Measurements from ENCODE around the gene HARBI1. TPM values are rescaled to one million over a fixed set of nuclear protein-coding genes. Genes with fewer than 3 reads are reported as not detected.
"Not testable (repeated sequence)": the region's sequence is repeated elsewhere in the genome, so short reads cannot be mapped to it uniquely, and the experiment has no call there.

The HARBI1 gene
- total RNA-seq, 1 donor from 2014 or later, result 4.5 TPM

- no peaks in the 10 kb centered on the region for H3K36me3 Mint-ChIP-seq (ENCODE audit: low read depth)
- intact Hi-C loops (cut with micrococcal nuclease), result no loop called here
- H3K27me3 Mint-ChIP-seq (ENCODE audit: insufficient read depth), result no peaks in the 10 kb centered on the region
- no peaks in the 10 kb centered on the region for H3K9me3 Mint-ChIP-seq
- H3K4me1 Mint-ChIP-seq (ENCODE audit: low read depth), result peaks cover 7% of the 10 kb centered on the region
- no peak overlapping the region for H3K4me3 Mint-ChIP-seq
- no peak overlapping the region for H3K27ac Mint-ChIP-seq
- no peak for DNase-seq (ENCODE audit: low spot score)
These were observed 16.6 kb downstream of the HARBI1 start for GRCh38 chr11:46600194-46600960.

GRCh38 chr11:46599340-46600193, 17.5 kb downstream of the HARBI1 start:
- Mint-ChIP-seq H3K4me1 (ENCODE audit: low read depth) (peaks cover 8% of the 10 kb centered on the region), H3K9me3 (no peaks in the 10 kb centered on the region), H3K4me3 (no peak overlapping the region), H3K36me3 (ENCODE audit: low read depth) (no peaks in the 10 kb centered on the region), H3K27ac (no peak overlapping the region), H3K27me3 (ENCODE audit: insufficient read depth) (no peaks in the 10 kb centered on the region)
- no peak for DNase-seq (ENCODE audit: low spot score)
- intact Hi-C loops (cut with micrococcal nuclease), result loop anchor here (10.0 kb wide), 1 partner anchor 365 kb away; no protein-coding TSS in a partner anchor

- Mint-ChIP-seq H3K27me3 (ENCODE audit: insufficient read depth) (no peaks in the 10 kb centered on the region), H3K4me3 (no peak overlapping the region), H3K36me3 (ENCODE audit: low read depth) (no peaks in the 10 kb centered on the region), H3K9me3 (no peaks in the 10 kb centered on the region), H3K4me1 (ENCODE audit: low read depth) (peaks cover 22% of the 10 kb centered on the region), H3K27ac (no peak overlapping the region)
- intact Hi-C loops (cut with micrococcal nuclease), result loop anchor here (10.0 kb wide), 1 partner anchor 363 kb away; no protein-coding TSS in a partner anchor
- no peak for DNase-seq (ENCODE audit: low spot score)
These were observed 19.3 kb downstream of the HARBI1 start for GRCh38 chr11:46597609-46598219.

- no peak for DNase-seq (ENCODE audit: low spot score)
- no peak overlapping the region for H3K27ac Mint-ChIP-seq
- H3K4me1 Mint-ChIP-seq (ENCODE audit: low read depth), result peaks cover 27% of the 10 kb centered on the region
- no peaks in the 10 kb centered on the region for H3K9me3 Mint-ChIP-seq
- H3K4me3 Mint-ChIP-seq, result no peak overlapping the region
- intact Hi-C loops (cut with micrococcal nuclease), result loop anchor here (10.0 kb wide), 1 partner anchor 362 kb away; no protein-coding TSS in a partner anchor
- H3K27me3 Mint-ChIP-seq (ENCODE audit: insufficient read depth), result no peaks in the 10 kb centered on the region
- no peaks in the 10 kb centered on the region for H3K36me3 Mint-ChIP-seq (ENCODE audit: low read depth)
These were observed 19.9 kb downstream of the HARBI1 start for GRCh38 chr11:46597155-46597554.

GRCh38 chr11:46594785-46595184, 22.2 kb downstream of the HARBI1 start:
- no peak for DNase-seq (ENCODE audit: low spot score)
- Mint-ChIP-seq H3K4me1 (ENCODE audit: low read depth) (peaks cover 38% of the 10 kb centered on the region), H3K27ac (no peak overlapping the region), H3K9me3 (no peaks in the 10 kb centered on the region), H3K4me3 (peak overlapping the region; percentile 93), H3K36me3 (ENCODE audit: low read depth) (peaks cover 5% of the 10 kb centered on the region), H3K27me3 (ENCODE audit: insufficient read depth) (no peaks in the 10 kb centered on the region)
- intact Hi-C loops (cut with micrococcal nuclease), result loop anchor here (1.0 to 10.0 kb wide), 6 partner anchors 23 to 676 kb away; partner anchors contain the start of genes ARHGAP1, ATG13 and HARBI1

GRCh38 chr11:46594374-46594700, 22.7 kb downstream of the HARBI1 start:
- H3K9me3 Mint-ChIP-seq, result no peaks in the 10 kb centered on the region
- peak overlapping the region; percentile 93 for H3K4me3 Mint-ChIP-seq
- intact Hi-C loops (cut with micrococcal nuclease), result loop anchor here (1.0 to 10.0 kb wide), 6 partner anchors 23 to 676 kb away; partner anchors contain the start of genes ARHGAP1, ATG13 and HARBI1
- H3K27me3 Mint-ChIP-seq (ENCODE audit: insufficient read depth), result no peaks in the 10 kb centered on the region
- DNase-seq (ENCODE audit: low spot score), result no peak
- peaks cover 5% of the 10 kb centered on the region for H3K36me3 Mint-ChIP-seq (ENCODE audit: low read depth)
- peaks cover 38% of the 10 kb centered on the region for H3K4me1 Mint-ChIP-seq (ENCODE audit: low read depth)
- peak overlapping the region; percentile 87 for H3K27ac Mint-ChIP-seq

- H3K4me1 Mint-ChIP-seq (ENCODE audit: low read depth), result peaks cover 44% of the 10 kb centered on the region
- peak within 1 kb of the TSS; percentile 87 for H3K27ac Mint-ChIP-seq
- intact Hi-C loops (cut with micrococcal nuclease), result loop anchor here (1.0 to 10.0 kb wide), 6 partner anchors 24 to 675 kb away; partner anchors contain the start of genes ARHGAP1, ATG13 and HARBI1
- peak within 1 kb of the TSS; percentile 93 for H3K4me3 Mint-ChIP-seq
- H3K27me3 Mint-ChIP-seq (ENCODE audit: insufficient read depth), result no peaks in the 10 kb centered on the region
- peaks cover 5% of the 10 kb centered on the region for H3K36me3 Mint-ChIP-seq (ENCODE audit: low read depth)
- DNase-seq (ENCODE audit: low spot score), result peak; percentile 81
- H3K9me3 Mint-ChIP-seq, result no peaks in the 10 kb centered on the region
These were observed 23.3 kb downstream of the HARBI1 start, which contains the start of gene AMBRA1 for GRCh38 chr11:46593550-46594373. TSS of gene AMBRA1 (minus strand) at chr11:46594023. CDS start at chr11:46548380, 45,643 bp downstream.

- H3K27ac Mint-ChIP-seq, result no peak overlapping the region
- H3K27me3 Mint-ChIP-seq (ENCODE audit: insufficient read depth), result no peaks in the 10 kb centered on the region
- H3K36me3 Mint-ChIP-seq (ENCODE audit: low read depth), result peaks cover 16% of the 10 kb centered on the region
- no peak for DNase-seq (ENCODE audit: low spot score)
- intact Hi-C loops (cut with micrococcal nuclease), result loop anchor here (10.0 kb wide), 1 partner anchor 356 kb away; no protein-coding TSS in a partner anchor
- peaks cover 38% of the 10 kb centered on the region for H3K4me1 Mint-ChIP-seq (ENCODE audit: low read depth)
- H3K4me3 Mint-ChIP-seq, result peak overlapping the region; percentile 8
- no peaks in the 10 kb centered on the region for H3K9me3 Mint-ChIP-seq
These were observed 26.1 kb downstream of the HARBI1 start for GRCh38 chr11:46590740-46591605.

- intact Hi-C loops (cut with micrococcal nuclease), result no loop called here
- H3K9me3 Mint-ChIP-seq, result no peaks in the 10 kb centered on the region
- H3K27ac Mint-ChIP-seq, result no peak overlapping the region
- peaks cover 30% of the 10 kb centered on the region for H3K4me1 Mint-ChIP-seq (ENCODE audit: low read depth)
- peaks cover 16% of the 10 kb centered on the region for H3K36me3 Mint-ChIP-seq (ENCODE audit: low read depth)
- H3K4me3 Mint-ChIP-seq, result no peak overlapping the region
- no peaks in the 10 kb centered on the region for H3K27me3 Mint-ChIP-seq (ENCODE audit: insufficient read depth)
- DNase-seq (ENCODE audit: low spot score), result no peak
These were observed 28.1 kb downstream of the HARBI1 start for GRCh38 chr11:46588915-46589314.

GRCh38 chr11:46588131-46588530, 28.9 kb downstream of the HARBI1 start:
- no peaks in the 10 kb centered on the region for H3K9me3 Mint-ChIP-seq
- H3K4me1 Mint-ChIP-seq (ENCODE audit: low read depth), result peaks cover 27% of the 10 kb centered on the region

GRCh38 chr11:46583513-46583912, 33.5 kb downstream of the HARBI1 start:
- peaks cover 26% of the 10 kb centered on the region for H3K36me3 Mint-ChIP-seq (ENCODE audit: low read depth)
- H3K27me3 Mint-ChIP-seq (ENCODE audit: insufficient read depth); DNase-seq (ENCODE audit: low spot score); intact Hi-C loops (cut with micrococcal nuclease); H3K9me3 Mint-ChIP-seq; H3K4me1 Mint-ChIP-seq (ENCODE audit: low read depth); H3K27ac Mint-ChIP-seq; H3K4me3 Mint-ChIP-seq: not testable (repeated sequence)

More at GRCh38 chr11:46588131-46588530, 28.9 kb downstream of the HARBI1 start:
- no peaks in the 10 kb centered on the region for H3K27me3 Mint-ChIP-seq (ENCODE audit: insufficient read depth)
- no peak overlapping the region for H3K27ac Mint-ChIP-seq
- intact Hi-C loops (cut with micrococcal nuclease), result no loop called here
- no peak for DNase-seq (ENCODE audit: low spot score)
- peaks cover 16% of the 10 kb centered on the region for H3K36me3 Mint-ChIP-seq (ENCODE audit: low read depth)
- H3K4me3 Mint-ChIP-seq, result no peak overlapping the region

All from activated T-helper 1 cell treated with anti-CD3 and anti-CD28 coated beads, Interleukin-12 subunit alpha, Interleukin-12 subunit beta, Interleukin-2, Interleukin-4 antibody, amounts not matched to agents 30 ng/mL and 10 ng/mL and 1 ng/mL, durations not matched to agents 14 hours and 24 hours and 36 hours (primary cell).